Spleen (tissue), 11 donors: ENCODE data around the gene PRSS27. TPM values are rescaled to one million over a fixed set of nuclear protein-coding genes. Genes with fewer than 3 reads are reported as not detected.

Source experiments
- DNase-seq: peaks from one replicate; pipeline ENCODE4 v3.0.0-alpha.2; 2020
- H3K27ac ChIP-seq, 8 donors: fragments of 200-600 bp; sonication (generic) in 7 of 8; 1 replicate in 4 of 8; 2 replicates in 4 of 8; pipeline versions ENCODE4 v1.5.0 to v1.8.0; 2016 to 2021; ENCODE audit warnings: inconsistent platforms in 4 of 8, mild to moderate bottlenecking in 4 of 8, moderate library complexity in 1 of 8
- H3K27me3 ChIP-seq, 7 donors: fragments of 200-600 bp; sonication (generic) in 6 of 7; replicated peaks in 1 of 7; 1 replicate in 4 of 7; 2 replicates in 3 of 7; pipeline versions ENCODE4 v1.5.0 to v1.8.0; 2016 to 2021; ENCODE audit warnings: inconsistent platforms in 3 of 7, mild to moderate bottlenecking in 1 of 7
- H3K36me3 ChIP-seq, 6 donors: fragments of 200-600 bp; sonication (generic) in 5 of 6; 1 replicate in 4 of 6; 2 replicates in 2 of 6; pipeline versions ENCODE4 v1.5.0 to v1.8.0; 2016 to 2021; ENCODE audit warnings: inconsistent platforms in 2 of 6
- H3K4me1 ChIP-seq, 6 donors: fragments of 200-600 bp; sonication (generic) in 5 of 6; 1 replicate in 3 of 6; 2 replicates in 3 of 6; pipeline versions ENCODE4 v1.5.0 to v1.8.0; 2016 to 2021; ENCODE audit warnings: inconsistent platforms in 3 of 6
- H3K4me3 ChIP-seq, 8 donors: fragments of 200-600 bp; sonication (generic) in 7 of 8; 1 replicate in 4 of 8; 2 replicates in 4 of 8; pipeline versions ENCODE4 v1.5.0 to v1.8.0; 2016 to 2021; ENCODE audit warnings: inconsistent platforms in 4 of 8, mild to moderate bottlenecking in 4 of 8, moderate library complexity in 2 of 8
- H3K9me3 ChIP-seq, 8 donors: fragments of 200-600 bp; sonication (generic) in 7 of 8; 1 replicate in 4 of 8; 2 replicates in 4 of 8; pipeline versions ENCODE4 v1.5.0 to v1.8.0; 2016 to 2021; ENCODE audit warnings: inconsistent platforms in 4 of 8
- CTCF ChIP-seq, 11 experiments: fragments of 200-600 bp in 7 of 11; fragments of 450-650 bp in 4 of 11; sonication (generic) in 4 of 11; IDR thresholded peaks in 8 of 11; conservative IDR thresholded peaks in 3 of 11; 1 replicate in 7 of 11; 2 replicates in 4 of 11; pipeline versions ENCODE4 v1.4.0 to v1.8.0; 2016 to 2021; ENCODE audit warnings: antibody characterized with exemption in 11 of 11, inconsistent platforms in 4 of 11, mild to moderate bottlenecking in 1 of 11
- POLR2A ChIP-seq, 3 donors: fragments of 450-650 bp; IDR thresholded peaks; one replicate each; pipeline ENCODE4 v1.5.1; 2017; ENCODE audit warnings: antibody characterized with exemption in 3 of 3, mild to moderate bottlenecking in 1 of 3
- POLR2AphosphoS5 ChIP-seq, 3 donors: sonication (generic); formaldehyde crosslinking; IDR thresholded peaks; one replicate each; pipeline ENCODE4 v1.5.1; 2017; ENCODE audit warnings: antibody characterized with exemption in 3 of 3
- WGBS, 5 donors: extraction: QIAGEN DNeasy Blood & Tissue Kit in 3 of 5; methylation state at CpG; one replicate each; pipeline versions ENCODE4 v1.1.5 to v1.1.7; 2013 to 2018; 5-methylcytosine and 5-hydroxymethylcytosine counted together
- intact Hi-C: fragments of 100-400 bp; cut with DNase I; formaldehyde crosslinking; loops from one replicate; pipeline ENCODE4 v1.15.0; 2023; ENCODE audit warnings: low total_unique reads
- polyA plus RNA-seq, 3 donors: library from polyadenylated mRNA; stranded (reverse); fragments of 200-250 nt; gene quantifications; one replicate each; pipeline ENCODE4 v1.2.1, GENCODE V29; 2013
- total RNA-seq, 7 donors: library from RNA; depleted of rRNA in 3 of 7; stranded (reverse); fragments of >200 nt in 3 of 7; fragmentation: NEBNext Ultra II Directional in 4 of 7; extraction: Animal tissue kit (Norgen Biotek cat#: 25700) in 4 of 7; gene quantifications; one replicate each; pipeline versions ENCODE4 v1.1.0 to v1.2.1, GENCODE V29; 2016 to 2021
- donor health status: healthy with polysubstance abuse.
- donor health status: DM: no; HTN: no; CAD: no; lungs with moderate emphysema.
- donor health status: DM: no; HTN: no; CAD: no.
- donor health status: Bipolar disorder and iron deficiency.
- donor health status: healthy.
- donor health status: DM: no; HTN: no; CAD: no.
- donor health status: DM: yes; HTN: yes; CAD: no.

Gene PRSS27
- total and polyA plus RNA-seq, 10 donors, result 0.84 to 2.1 (median 1.2) TPM

GRCh38 chr16:2738615-2739014, 18.6 kb upstream of the PRSS27 start:
- H3K36me3 ChIP-seq, result no peaks in the 10 kb centered on the region
- 78 to 85% (median 80%) methylated on average over 2 to 5 of the region's 5 CpGs for WGBS, 5 donors
- H3K27ac ChIP-seq, result no peak overlapping the region
- H3K27me3 ChIP-seq, result peaks cover 0 to 11% (median 0%) of the 10 kb centered on the region in 7 donors
- no peak overlapping the region for H3K4me3 ChIP-seq
- intact Hi-C loops, result no loop called here
- H3K9me3 ChIP-seq, result no peaks in the 10 kb centered on the region
- no peak for TF ChIP-seq POLR2A (IDR thresholded peaks at IDR 0.05)
- TF ChIP-seq CTCF (IDR thresholded peaks at IDR 0.05 in 8 of 11, conservative IDR thresholded peaks at IDR 0.05 in 3 of 11), result no peak
- no peak for TF ChIP-seq POLR2AphosphoS5 (IDR thresholded peaks at IDR 0.05)
- peak; percentile 39 for DNase-seq
- H3K4me1 ChIP-seq, result no peaks in the 10 kb centered on the region

- Histone ChIP-seq H3K9me3 (no peaks in the 10 kb centered on the region), H3K27ac (no peak overlapping the region), H3K36me3 (no peaks in the 10 kb centered on the region), H3K4me1 (no peaks in the 10 kb centered on the region), H3K27me3 (peaks cover 0 to 14% (median 0%) of the 10 kb centered on the region in 7 donors), H3K4me3 (no peak overlapping the region)
- no peak for TF ChIP-seq POLR2A (IDR thresholded peaks at IDR 0.05)
- TF ChIP-seq CTCF (IDR thresholded peaks at IDR 0.05 in 8 of 11, conservative IDR thresholded peaks at IDR 0.05 in 3 of 11), result no peak
- TF ChIP-seq POLR2AphosphoS5 (IDR thresholded peaks at IDR 0.05), result no peak
- intact Hi-C loops, result no loop called here
- DNase-seq, result no peak
- 71 to 83% (median 78%) methylated on average over 6 to 7 of the region's 7 CpGs for WGBS, 5 donors
Measured at GRCh38 chr16:2737895-2738418, 17.9 kb upstream of the PRSS27 start.

GRCh38 chr16:2737238-2737605, 17.2 kb upstream of the PRSS27 start:
- WGBS, 5 donors, result 66 to 81% (median 73%) methylated on average over 3 to 5 of the region's 5 CpGs
- H3K4me1 ChIP-seq, result no peaks in the 10 kb centered on the region
- H3K4me3 ChIP-seq, result no peak overlapping the region
- peaks cover 0 to 14% (median 0%) of the 10 kb centered on the region in 7 donors for H3K27me3 ChIP-seq
- no peak overlapping the region for H3K27ac ChIP-seq
- intact Hi-C loops, result no loop called here
- H3K36me3 ChIP-seq, result no peaks in the 10 kb centered on the region
- peak; percentile 30 for DNase-seq
- no peaks in the 10 kb centered on the region for H3K9me3 ChIP-seq
- TF ChIP-seq CTCF (IDR thresholded peaks at IDR 0.05 in 8 of 11, conservative IDR thresholded peaks at IDR 0.05 in 3 of 11) (no peak), POLR2A (IDR thresholded peaks at IDR 0.05) (no peak), POLR2AphosphoS5 (IDR thresholded peaks at IDR 0.05) (no peak)

- no peaks in the 10 kb centered on the region for H3K36me3 ChIP-seq
- intact Hi-C loops, result no loop called here
- no peaks in the 10 kb centered on the region for H3K4me1 ChIP-seq
- peaks cover 0 to 14% (median 0%) of the 10 kb centered on the region in 7 donors for H3K27me3 ChIP-seq
- no peak overlapping the region for H3K4me3 ChIP-seq
- DNase-seq, result peak; percentile 28
- H3K9me3 ChIP-seq, result no peaks in the 10 kb centered on the region
- H3K27ac ChIP-seq, result no peak overlapping the region
- WGBS, 5 donors, result 91 to 95% (median 92%) methylated on average over 9 to 11 of the region's 11 CpGs
- TF ChIP-seq CTCF (IDR thresholded peaks at IDR 0.05 in 8 of 11, conservative IDR thresholded peaks at IDR 0.05 in 3 of 11) (no peak), POLR2AphosphoS5 (IDR thresholded peaks at IDR 0.05) (no peak), POLR2A (IDR thresholded peaks at IDR 0.05) (no peak)
Measured at GRCh38 chr16:2736476-2737237, 16.6 kb upstream of the PRSS27 start.
